H1 (cell line): ENCODE measurements around the gene ARHGAP15. TPM values are rescaled to one million over a fixed set of nuclear protein-coding genes. Genes with fewer than 3 reads are reported as not detected.

Experiments
- CTCF ChIA-PET: fragments of 300-600 bp; sonication (Branson Sonifier 250); formaldehyde crosslinking; loops from one replicate; lab custom pipeline; 2021; ENCODE audit not compliant: partially characterized antibody; lab: Charles Lee
- POLR2A ChIA-PET: fragments of 300-600 bp; sonication (Branson Sonifier 250); formaldehyde crosslinking; loops from one replicate; lab custom pipeline; 2021; ENCODE audit warnings: inconsistent platforms; ENCODE audit not compliant: partially characterized antibody; lab: Charles Lee
- DNase-seq, 2 experiments: peaks; one replicate each; pipeline versions ENCODE4 v3.0.0 to v3.0.0-alpha.2; 2010 to 2022; ENCODE audit warnings: low spot score in 2 of 2, low read depth in 1 of 2, mixed read lengths in 1 of 2
- FAIRE-seq: peaks from 2 replicates; lab custom pipeline; 2011; peaks lifted over from hg19 to GRCh38; lab: Jason Lieb, UNC
- H2AFZ ChIP-seq: 2 replicates; pipeline ENCODE4 v1.8.1; 2012; ENCODE audit warnings: low read length, inconsistent platforms
- H2AK5ac ChIP-seq: 2 replicates; pipeline ENCODE4 v1.6.1; 2013; ENCODE audit warnings: low read depth, low read length
- H2BK120ac ChIP-seq: replicated peaks from 2 replicates; pipeline ENCODE3; 2013; ENCODE audit warnings: low read depth, low read length, inconsistent platforms
- H2BK12ac ChIP-seq: 2 replicates; pipeline ENCODE4 v1.6.1; 2013; ENCODE audit warnings: low read depth, low read length
- H2BK15ac ChIP-seq: 2 replicates; pipeline ENCODE4 v1.6.1; 2013; ENCODE audit warnings: low read length
- H2BK20ac ChIP-seq: 2 replicates; pipeline ENCODE4 v1.6.1; 2013; ENCODE audit warnings: low read length
- H2BK5ac ChIP-seq: 2 replicates; pipeline ENCODE4 v1.6.1; 2013; ENCODE audit warnings: low read depth, low read length
- H3K14ac ChIP-seq: 2 replicates; pipeline ENCODE4 v1.6.1; 2013; ENCODE audit warnings: inconsistent platforms; ENCODE audit not compliant: insufficient read length
- H3K18ac ChIP-seq: 2 replicates; pipeline ENCODE4 v1.6.1; 2013; ENCODE audit warnings: low read length; ENCODE audit errors: extremely low read depth
- H3K23ac ChIP-seq: 2 replicates; pipeline ENCODE4 v1.6.1; 2013; ENCODE audit warnings: inconsistent platforms; ENCODE audit not compliant: insufficient read length
- H3K23me2 ChIP-seq: 2 replicates; pipeline ENCODE4 v1.6.1; 2013; ENCODE audit warnings: low read depth, low read length
- H3K27ac ChIP-seq: 2 replicates; pipeline ENCODE4 v1.6.1; 2011; ENCODE audit warnings: low read depth, low read length, inconsistent platforms
- H3K27me3 ChIP-seq, 4 experiments: replicated peaks in 1 of 4; 1 replicate in 1 of 4; 2 replicates in 3 of 4; pipeline versions ENCODE4 v1.6.1 to v1.8.1; 2011 to 2013; ENCODE audit warnings: low read length in 3 of 4, mild to moderate bottlenecking in 3 of 4, inconsistent platforms in 2 of 4, mixed read lengths in 2 of 4, moderate library complexity in 1 of 4; ENCODE audit not compliant: control insufficient read depth in 3 of 4, insufficient read depth in 3 of 4; ENCODE audit errors: extremely low read depth in 1 of 4
- H3K36me3 ChIP-seq, 4 experiments: 2 replicates each; pipeline versions ENCODE4 v1.6.1 to v1.8.1; 2011 to 2013; ENCODE audit warnings: mild to moderate bottlenecking in 4 of 4, low read length in 3 of 4, moderate library complexity in 2 of 4, control low read depth in 1 of 4, inconsistent platforms in 1 of 4; ENCODE audit not compliant: insufficient read depth in 4 of 4, control insufficient read depth in 2 of 4
- H3K4ac ChIP-seq: replicated peaks from 2 replicates; pipeline ENCODE3; 2013; ENCODE audit warnings: low read length, low read depth, mixed read lengths, inconsistent platforms; ENCODE audit not compliant: insufficient read length
- H3K4me1 ChIP-seq, 4 experiments: replicated peaks in 1 of 4; 1 replicate in 1 of 4; 2 replicates in 3 of 4; pipeline versions ENCODE4 v1.6.1 to v1.8.1; 2011 to 2013; ENCODE audit warnings: low read length in 3 of 4, inconsistent platforms in 2 of 4, mixed read lengths in 1 of 4; ENCODE audit not compliant: insufficient read depth in 4 of 4, control insufficient read depth in 3 of 4
- H3K4me2 ChIP-seq, 2 experiments: 2 replicates each; pipeline versions ENCODE4 v1.6.1 to v1.8.1; 2011 to 2013; ENCODE audit warnings: low read depth in 2 of 2, low read length in 2 of 2, control low read depth in 1 of 2, inconsistent platforms in 1 of 2, mild to moderate bottlenecking in 1 of 2; ENCODE audit not compliant: insufficient read depth in 1 of 2
- H3K4me3 ChIP-seq, 4 experiments: fragments of 200-600, 300-600 bp in 1 of 4; sonication (generic), shearing (Covaris generic), sonication (Bioruptor Twin) in 1 of 4; 2 replicates each; pipeline versions ENCODE4 v1.5.1 to v1.8.1; 2011 to 2016; ENCODE audit warnings: low read length in 4 of 4, low read depth in 3 of 4, control low read depth in 2 of 4, inconsistent platforms in 2 of 4, mild to moderate bottlenecking in 2 of 4, mixed read lengths in 1 of 4, moderate library complexity in 1 of 4; ENCODE audit not compliant: insufficient read depth in 2 of 4; ENCODE audit errors: extremely low read depth in 1 of 4
- H3K56ac ChIP-seq: replicated peaks from 2 replicates; pipeline ENCODE3; 2013; ENCODE audit warnings: low read depth, mild to moderate bottlenecking, mixed read lengths, low read length, inconsistent platforms; ENCODE audit not compliant: insufficient read length
- H3K79me1 ChIP-seq: 2 replicates; pipeline ENCODE4 v1.6.1; 2013; ENCODE audit warnings: low read depth, low read length, control low read depth
- H3K79me2 ChIP-seq, 2 experiments: 2 replicates each; pipeline versions ENCODE4 v1.6.1 to v1.8.1; 2012 to 2013; ENCODE audit warnings: low read length in 2 of 2, mild to moderate bottlenecking in 2 of 2, inconsistent platforms in 1 of 2; ENCODE audit not compliant: insufficient read depth in 2 of 2, control insufficient read depth in 1 of 2
- H3K9ac ChIP-seq, 4 experiments: replicated peaks in 1 of 4; 1 replicate in 1 of 4; 2 replicates in 3 of 4; pipeline versions ENCODE4 v1.6.1 to v1.8.1; 2011 to 2013; ENCODE audit warnings: low read depth in 3 of 4, low read length in 3 of 4, control low read depth in 2 of 4, mild to moderate bottlenecking in 2 of 4, moderate library complexity in 2 of 4, inconsistent platforms in 1 of 4; ENCODE audit errors: extremely low read depth in 1 of 4
- H3K9me3 ChIP-seq, 2 experiments: 2 replicates each; pipeline versions ENCODE4 v1.6.1 to v1.8.1; 2012 to 2013; ENCODE audit warnings: mild to moderate bottlenecking in 2 of 2, moderate library complexity in 2 of 2, control low read depth in 1 of 2, inconsistent platforms in 1 of 2, low read depth in 1 of 2, low read length in 1 of 2, mixed read lengths in 1 of 2; ENCODE audit not compliant: insufficient read depth in 2 of 2
- H4K20me1 ChIP-seq, 2 experiments: replicated peaks in 1 of 2; 2 replicates each; pipeline versions ENCODE3 to v1.8.1; 2011 to 2013; ENCODE audit warnings: inconsistent platforms in 2 of 2, low read length in 2 of 2, mild to moderate bottlenecking in 1 of 2; ENCODE audit not compliant: insufficient read depth in 2 of 2, control insufficient read depth in 1 of 2
- H4K5ac ChIP-seq: 2 replicates; pipeline ENCODE4 v1.6.1; 2013; ENCODE audit warnings: low read length, low read depth, mixed read lengths, inconsistent platforms; ENCODE audit not compliant: insufficient read length
- H4K8ac ChIP-seq: 2 replicates; pipeline ENCODE4 v1.8.0; 2013; ENCODE audit warnings: mild to moderate bottlenecking, moderate library complexity, low read length, inconsistent platforms; ENCODE audit not compliant: insufficient read depth; ENCODE audit errors: extremely low read depth
- H4K91ac ChIP-seq: replicated peaks from 2 replicates; pipeline ENCODE3; 2013; ENCODE audit warnings: low read length, mixed read lengths, inconsistent platforms; ENCODE audit not compliant: insufficient read length
- GTF2F1 ChIP-seq: IDR thresholded peaks from 2 replicates; pipeline ENCODE4 v1.6.1; 2012; ENCODE audit warnings: low read depth, low read length, improper control_type of control experiment, borderline replicate concordance
- HDAC2 ChIP-seq, 2 experiments: fragments of 300-600 bp in 1 of 2; sonication (generic) in 1 of 2; IDR thresholded peaks; 2 replicates each; pipeline ENCODE4 v1.6.1; 2011 to 2012; ENCODE audit warnings: low read depth in 2 of 2, low read length in 2 of 2, mild to moderate bottlenecking in 2 of 2, moderate library complexity in 2 of 2, borderline replicate concordance in 1 of 2, inconsistent platforms in 1 of 2
- NANOG ChIP-seq: IDR thresholded peaks from 2 replicates; pipeline ENCODE4 v1.6.1; 2011; ENCODE audit warnings: low read length, low read depth, mild to moderate bottlenecking, inconsistent platforms; ENCODE audit not compliant: insufficient read depth, poor library complexity, severe bottlenecking
- POLR2A ChIP-seq, 2 experiments: IDR thresholded peaks; 1 replicate in 1 of 2; 2 replicates in 1 of 2; pipeline ENCODE4 v1.6.1; 2011; ENCODE audit warnings: low read depth in 2 of 2, low read length in 2 of 2, mild to moderate bottlenecking in 2 of 2; ENCODE audit errors: control extremely low read depth in 1 of 2
- SP2 ChIP-seq: IDR thresholded peaks from 2 replicates; pipeline ENCODE4 v1.6.1; 2012; ENCODE audit warnings: mild to moderate bottlenecking, low read length, inconsistent platforms
- TEAD4 ChIP-seq: IDR thresholded peaks from 2 replicates; pipeline ENCODE4 v1.6.1; 2012; ENCODE audit warnings: low read depth, low read length, inconsistent platforms, mixed read lengths
- WGBS, 2 experiments: shearing (Covaris generic) in 1 of 2; methylation state at CpG; one replicate each; pipeline versions ENCODE4 v1.1.6 to v1.1.7; 2013 to 2015; ENCODE audit warnings: low lambda C conversion rate in 2 of 2, mixed read lengths in 2 of 2, inconsistent platforms in 1 of 2, low coverage in 1 of 2, missing lambda C conversion rate in 1 of 2; ENCODE audit not compliant: insufficient replicate concordance in 2 of 2, insufficient coverage in 1 of 2, insufficient read length in 1 of 2; ENCODE audit errors: extremely low coverage in 1 of 2, missing lambda C conversion rate in 1 of 2; 5-methylcytosine and 5-hydroxymethylcytosine counted together
- polyA plus RNA-seq, 7 experiments: library from polyadenylated mRNA; depleted of rRNA in 3 of 7; stranded (reverse) in 5 of 7; unstranded in 2 of 7; fragments of >200 nt in 5 of 7; fragments of 200-250 nt in 2 of 7; gene quantifications; 1 replicate in 5 of 7; 2 replicates in 1 of 7; 4 replicates in 1 of 7; pipeline versions ENCODE4 v1.2.1 to v1.2.3, GENCODE V29; 2011 to 2013; ENCODE audit warnings: missing spikeins in 2 of 7, mixed read lengths in 2 of 7
- total RNA-seq: library from RNA; stranded (reverse); fragmentation: NEBNext Ultra II Directional; extraction: Animal tissue kit (Norgen Biotek cat#: 25700); gene quantifications from 2 replicates; pipeline ENCODE4 v1.2.1, GENCODE V29; 2021
- TF ChIP-seq, protein P1 (sequence below), 3 experiments: IDR thresholded peaks; 1 replicate in 2 of 3; 2 replicates in 1 of 3; pipeline versions ENCODE4 v1.5.1 to v1.6.1; 2011; ENCODE audit warnings: low read length in 3 of 3, mild to moderate bottlenecking in 3 of 3, inconsistent platforms in 2 of 3, low read depth in 1 of 3, moderate library complexity in 1 of 3; ENCODE audit not compliant: insufficient read depth in 1 of 3; ENCODE audit errors: control extremely low read depth in 1 of 3
- TF ChIP-seq, protein P2 (sequence below): IDR thresholded peaks from 2 replicates; pipeline ENCODE4 v1.6.1; 2011; ENCODE audit warnings: low read length, improper control_type of control experiment

The ARHGAP15 gene
- total and polyA plus RNA-seq, 2 of the 8 experiments (the other 6 are each of a cell fraction or from before 2014, with no cell fraction given), result not detected

DNA sequence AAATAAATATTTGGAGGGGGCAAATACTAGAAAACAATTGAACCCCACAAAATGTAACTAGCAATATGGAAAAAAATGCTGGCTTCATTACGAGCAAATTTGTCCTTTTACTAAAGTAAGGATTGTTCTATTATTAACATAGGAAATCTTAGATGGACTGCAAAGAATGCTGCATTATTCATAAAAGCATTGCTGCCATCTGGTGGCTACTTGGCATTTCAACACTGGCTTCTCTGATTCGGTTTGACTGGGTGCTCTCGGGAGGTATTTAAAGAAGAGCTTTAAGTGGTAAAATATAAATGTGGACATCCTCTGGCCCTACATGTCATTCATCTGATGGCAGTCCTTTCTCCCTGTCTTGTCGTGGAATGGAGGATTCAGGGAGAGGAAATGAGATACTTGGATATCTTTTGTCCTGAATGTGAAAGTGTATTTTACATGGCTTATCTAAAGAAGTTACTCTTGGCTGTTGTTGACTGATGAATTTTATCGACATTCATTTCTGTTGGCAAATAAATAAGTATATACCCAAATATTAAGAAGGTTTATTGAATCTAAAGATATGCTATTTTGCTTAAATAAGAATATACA lies 130.2 kb downstream of the ARHGAP15 start:
- Histone ChIP-seq H3K14ac (no peak overlapping the region), H4K5ac (no peak overlapping the region), H3K18ac (no peak overlapping the region), H4K20me1 (no peaks in the 10 kb centered on the region), H4K8ac (no peak overlapping the region), H3K4ac (no peak overlapping the region), H3K4me1 (peaks cover 0 to 4% (median 0%) of the 10 kb centered on the region in 4 experiments; a peak in 1 of 7 replicates), H3K9me3 (no peaks in the 10 kb centered on the region), H3K23ac (no peak overlapping the region), H4K91ac (no peak overlapping the region), H3K9ac (no peak overlapping the region), H3K4me2 (no peak overlapping the region), H3K27ac (no peak overlapping the region), H2BK5ac (no peak overlapping the region), H3K79me2 (no peaks in the 10 kb centered on the region), H2BK20ac (no peak overlapping the region), H2BK120ac (no peak overlapping the region), H2AK5ac (no peak overlapping the region), H2BK15ac (no peak overlapping the region), H3K79me1 (no peaks in the 10 kb centered on the region), H3K36me3 (no peaks in the 10 kb centered on the region), H3K23me2 (no peaks in the 10 kb centered on the region; the same call in 1 of the 2 replicates), H2BK12ac (no peak overlapping the region), H3K4me3 (no peak overlapping the region), H2AFZ (no peak overlapping the region), H3K27me3 (peaks cover 0 to 1% (median 0%) of the 10 kb centered on the region in 4 experiments; a peak in 1 of 7 replicates), H3K56ac (no peak overlapping the region)
- CTCF ChIA-PET, result interaction anchor here (0.6 to 7.9 kb wide), 32 partner anchors 8 to 175 kb away, joined by 3 to 164 read pairs (median 6); no protein-coding TSS in a partner anchor
- peak; percentile 82 for FAIRE-seq
- peak; percentile 39 to 61 for DNase-seq
- 41% methylated on average over 5 of the region's 5 CpGs; no CpG with 5 or more reads in 1 of the 2 experiments for WGBS, 2 experiments
- POLR2A ChIA-PET, result interaction anchor here (1.0 to 1.9 kb wide), 3 partner anchors 19 to 97 kb away, joined by 3 to 5 read pairs (median 3); no protein-coding TSS in a partner anchor
- no peak for TF ChIP-seq HDAC2 (IDR thresholded peaks at IDR 0.05; ENCODE audit: borderline replicate concordance in 1 of 2, low read depth in 2 of 2, low read length in 2 of 2)
- TF ChIP-seq POLR2A (IDR thresholded peaks at IDR 0.05; ENCODE audit: control extremely low read depth in 1 of 2, low read depth in 2 of 2, low read length in 2 of 2), result no peak
- no peak for TF ChIP-seq NANOG
- no peak for TF ChIP-seq SP2
- TF ChIP-seq, protein P1, sequence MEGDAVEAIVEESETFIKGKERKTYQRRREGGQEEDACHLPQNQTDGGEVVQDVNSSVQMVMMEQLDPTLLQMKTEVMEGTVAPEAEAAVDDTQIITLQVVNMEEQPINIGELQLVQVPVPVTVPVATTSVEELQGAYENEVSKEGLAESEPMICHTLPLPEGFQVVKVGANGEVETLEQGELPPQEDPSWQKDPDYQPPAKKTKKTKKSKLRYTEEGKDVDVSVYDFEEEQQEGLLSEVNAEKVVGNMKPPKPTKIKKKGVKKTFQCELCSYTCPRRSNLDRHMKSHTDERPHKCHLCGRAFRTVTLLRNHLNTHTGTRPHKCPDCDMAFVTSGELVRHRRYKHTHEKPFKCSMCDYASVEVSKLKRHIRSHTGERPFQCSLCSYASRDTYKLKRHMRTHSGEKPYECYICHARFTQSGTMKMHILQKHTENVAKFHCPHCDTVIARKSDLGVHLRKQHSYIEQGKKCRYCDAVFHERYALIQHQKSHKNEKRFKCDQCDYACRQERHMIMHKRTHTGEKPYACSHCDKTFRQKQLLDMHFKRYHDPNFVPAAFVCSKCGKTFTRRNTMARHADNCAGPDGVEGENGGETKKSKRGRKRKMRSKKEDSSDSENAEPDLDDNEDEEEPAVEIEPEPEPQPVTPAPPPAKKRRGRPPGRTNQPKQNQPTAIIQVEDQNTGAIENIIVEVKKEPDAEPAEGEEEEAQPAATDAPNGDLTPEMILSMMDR (IDR thresholded peaks at IDR 0.05; ENCODE audit: control extremely low read depth in 1 of 3, insufficient read depth in 1 of 3, low read depth in 1 of 3, low read length in 3 of 3), result peak in 2 of 3 experiments; percentile 65 to 76; a peak in 3 of 4 replicates
- TF ChIP-seq TEAD4, result 0 out of 2 replicates have a peak, but pooled peaks have one; percentile 47
- TF ChIP-seq GTF2F1, result no peak
- TF ChIP-seq, protein P2, sequence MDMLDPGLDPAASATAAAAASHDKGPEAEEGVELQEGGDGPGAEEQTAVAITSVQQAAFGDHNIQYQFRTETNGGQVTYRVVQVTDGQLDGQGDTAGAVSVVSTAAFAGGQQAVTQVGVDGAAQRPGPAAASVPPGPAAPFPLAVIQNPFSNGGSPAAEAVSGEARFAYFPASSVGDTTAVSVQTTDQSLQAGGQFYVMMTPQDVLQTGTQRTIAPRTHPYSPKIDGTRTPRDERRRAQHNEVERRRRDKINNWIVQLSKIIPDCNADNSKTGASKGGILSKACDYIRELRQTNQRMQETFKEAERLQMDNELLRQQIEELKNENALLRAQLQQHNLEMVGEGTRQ, result no peak
